NB4 (cell line): ENCODE measurements around the gene TMEM121.

Experiments
- POLR2A ChIP-seq: IDR thresholded peaks from 2 replicates; pipeline ENCODE4 v1.6.1; 2011; ENCODE audit warnings: mild to moderate bottlenecking; ENCODE audit not compliant: insufficient read length; ENCODE audit errors: extremely low read depth
- TF ChIP-seq, protein P1 (sequence below): IDR thresholded peaks from one replicate; pipeline ENCODE4 v1.5.1; 2012; ENCODE audit warnings: low read depth, low read length
- TF ChIP-seq, protein P2 (sequence below): IDR thresholded peaks from 2 replicates; pipeline ENCODE4 v1.6.1; 2011; ENCODE audit warnings: low read depth, low read length

DNA sequence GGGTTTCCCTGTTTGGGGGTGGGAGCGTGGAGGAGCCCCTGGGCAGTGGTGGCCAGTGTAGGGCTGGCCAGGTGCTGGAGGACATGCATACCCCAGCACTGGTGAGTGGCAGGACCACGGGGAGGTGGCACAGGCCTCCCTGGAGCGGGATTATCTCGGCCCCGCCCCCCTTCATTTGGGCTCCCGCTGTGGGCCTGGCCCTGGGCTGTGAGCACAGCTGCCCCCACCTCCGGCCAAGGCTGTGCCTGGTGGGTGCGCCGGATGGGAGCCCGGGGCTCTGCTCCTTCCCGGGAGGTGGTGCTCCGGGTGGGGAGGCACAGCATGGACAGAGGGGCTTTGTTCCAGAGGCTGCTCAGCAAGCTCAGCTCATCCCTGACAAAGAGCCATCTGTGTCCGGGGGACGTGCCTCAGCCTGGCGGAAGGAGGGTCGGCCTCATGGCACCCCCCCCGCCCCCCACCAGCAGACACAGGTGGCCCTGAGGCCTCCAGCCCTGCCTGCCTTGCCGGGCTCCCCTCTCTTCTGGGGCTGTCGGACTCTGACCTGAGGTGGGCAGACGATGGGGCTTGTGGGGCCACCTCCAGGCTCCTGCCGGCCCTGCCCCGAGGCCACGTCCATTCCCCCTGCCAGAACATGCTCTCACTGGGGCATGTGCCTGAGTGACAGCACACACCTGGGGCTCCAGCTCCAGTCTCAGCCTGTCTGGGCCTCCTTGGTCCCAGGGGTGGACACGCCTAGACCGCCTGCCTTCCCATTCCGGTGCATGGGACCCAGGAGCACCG lies 26.9 kb upstream of the TMEM121 start:
- TF ChIP-seq, protein P1, sequence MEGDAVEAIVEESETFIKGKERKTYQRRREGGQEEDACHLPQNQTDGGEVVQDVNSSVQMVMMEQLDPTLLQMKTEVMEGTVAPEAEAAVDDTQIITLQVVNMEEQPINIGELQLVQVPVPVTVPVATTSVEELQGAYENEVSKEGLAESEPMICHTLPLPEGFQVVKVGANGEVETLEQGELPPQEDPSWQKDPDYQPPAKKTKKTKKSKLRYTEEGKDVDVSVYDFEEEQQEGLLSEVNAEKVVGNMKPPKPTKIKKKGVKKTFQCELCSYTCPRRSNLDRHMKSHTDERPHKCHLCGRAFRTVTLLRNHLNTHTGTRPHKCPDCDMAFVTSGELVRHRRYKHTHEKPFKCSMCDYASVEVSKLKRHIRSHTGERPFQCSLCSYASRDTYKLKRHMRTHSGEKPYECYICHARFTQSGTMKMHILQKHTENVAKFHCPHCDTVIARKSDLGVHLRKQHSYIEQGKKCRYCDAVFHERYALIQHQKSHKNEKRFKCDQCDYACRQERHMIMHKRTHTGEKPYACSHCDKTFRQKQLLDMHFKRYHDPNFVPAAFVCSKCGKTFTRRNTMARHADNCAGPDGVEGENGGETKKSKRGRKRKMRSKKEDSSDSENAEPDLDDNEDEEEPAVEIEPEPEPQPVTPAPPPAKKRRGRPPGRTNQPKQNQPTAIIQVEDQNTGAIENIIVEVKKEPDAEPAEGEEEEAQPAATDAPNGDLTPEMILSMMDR, result no peak
- TF ChIP-seq POLR2A, result no peak
- TF ChIP-seq, protein P2, sequence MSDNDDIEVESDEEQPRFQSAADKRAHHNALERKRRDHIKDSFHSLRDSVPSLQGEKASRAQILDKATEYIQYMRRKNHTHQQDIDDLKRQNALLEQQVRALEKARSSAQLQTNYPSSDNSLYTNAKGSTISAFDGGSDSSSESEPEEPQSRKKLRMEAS, result no peak
